ENCODE data around the gene SRP14.
"Not testable (repeated sequence)": the region's sequence is repeated elsewhere in the genome, so short reads cannot be mapped to it uniquely, and the experiment has no call there.

Gene SRP14

GRCh38 chr15:40029979-40030893 lies 8.7 kb downstream of the SRP14 start:
- no peaks in the 10 kb centered on the region for H3K9me3 ChIP-seq
- H3K36me3 ChIP-seq: peaks cover 95% of the 10 kb centered on the region
- no peaks in the 10 kb centered on the region for H3K4me1 ChIP-seq (ENCODE audit: control insufficient read depth in 1 of 2, insufficient read depth in 1 of 2, low read depth in 1 of 2, low read length in 1 of 2)
- H3K4me3 ChIP-seq (ENCODE audit: low read depth in 1 of 2, low read length in 1 of 2): no peak overlapping the region
- no peak for TF ChIP-seq CTCF (IDR thresholded peaks at IDR 0.05)
- H3K27me3 ChIP-seq: no peaks in the 10 kb centered on the region
- no peak overlapping the region for H3K27ac ChIP-seq

DNA sequence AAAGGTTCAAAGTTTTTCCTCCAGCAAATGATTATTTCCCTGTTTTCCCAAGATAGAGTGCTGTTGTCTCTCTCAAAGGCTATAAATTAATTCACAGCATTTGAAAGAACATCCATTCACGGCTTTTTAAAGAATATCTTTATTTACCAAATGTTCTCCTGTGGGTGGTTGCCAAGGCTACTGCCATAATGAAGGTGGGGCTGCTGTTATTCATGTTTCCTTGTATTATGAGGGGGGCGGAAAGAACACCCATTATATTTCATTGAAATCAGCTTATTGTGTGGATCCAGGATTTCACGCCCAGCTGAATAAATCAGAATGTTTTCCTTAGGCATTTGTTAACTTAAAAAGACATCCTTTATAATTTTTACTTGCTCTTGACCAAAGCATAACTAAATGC lies 10.1 kb downstream of the SRP14 start:
- Histone ChIP-seq H3K4me3 (ENCODE audit: low read depth in 1 of 2, low read length in 1 of 2) (no peak overlapping the region), H3K4me1 (ENCODE audit: control insufficient read depth in 1 of 2, insufficient read depth in 1 of 2, low read depth in 1 of 2, low read length in 1 of 2) (no peaks in the 10 kb centered on the region), H3K27me3 (no peaks in the 10 kb centered on the region), H3K36me3 (peaks cover 88% of the 10 kb centered on the region), H3K27ac (no peak overlapping the region), H3K9me3 (no peaks in the 10 kb centered on the region)
- no peak for TF ChIP-seq CTCF (IDR thresholded peaks at IDR 0.05)

GRCh38 chr15:40028193-40028592 lies 10.8 kb downstream of the SRP14 start:
- no peak overlapping the region for H3K4me3 ChIP-seq (ENCODE audit: low read depth in 1 of 2, low read length in 1 of 2)
- H3K9me3 ChIP-seq: no peaks in the 10 kb centered on the region
- H3K27me3 ChIP-seq: no peaks in the 10 kb centered on the region
- H3K4me1 ChIP-seq (ENCODE audit: control insufficient read depth in 1 of 2, insufficient read depth in 1 of 2, low read depth in 1 of 2, low read length in 1 of 2): no peaks in the 10 kb centered on the region
- H3K27ac ChIP-seq: no peak overlapping the region
- H3K36me3 ChIP-seq: peaks cover 82% of the 10 kb centered on the region
- no peak for TF ChIP-seq CTCF (IDR thresholded peaks at IDR 0.05)

GRCh38 chr15:40016224-40016865 lies 22.6 kb downstream of the SRP14 start:
- no peak overlapping the region for H3K4me3 ChIP-seq (ENCODE audit: low read depth in 1 of 2, low read length in 1 of 2)
- peaks cover 8% of the 10 kb centered on the region for H3K9me3 ChIP-seq
- TF ChIP-seq CTCF (IDR thresholded peaks at IDR 0.05): no peak
- no peaks in the 10 kb centered on the region for H3K27me3 ChIP-seq
- peaks cover 76% of the 10 kb centered on the region for H3K36me3 ChIP-seq
- H3K27ac ChIP-seq: no peak overlapping the region
- H3K4me1 ChIP-seq (ENCODE audit: control insufficient read depth in 1 of 2, insufficient read depth in 1 of 2, low read depth in 1 of 2, low read length in 1 of 2): no peaks in the 10 kb centered on the region

DNA sequence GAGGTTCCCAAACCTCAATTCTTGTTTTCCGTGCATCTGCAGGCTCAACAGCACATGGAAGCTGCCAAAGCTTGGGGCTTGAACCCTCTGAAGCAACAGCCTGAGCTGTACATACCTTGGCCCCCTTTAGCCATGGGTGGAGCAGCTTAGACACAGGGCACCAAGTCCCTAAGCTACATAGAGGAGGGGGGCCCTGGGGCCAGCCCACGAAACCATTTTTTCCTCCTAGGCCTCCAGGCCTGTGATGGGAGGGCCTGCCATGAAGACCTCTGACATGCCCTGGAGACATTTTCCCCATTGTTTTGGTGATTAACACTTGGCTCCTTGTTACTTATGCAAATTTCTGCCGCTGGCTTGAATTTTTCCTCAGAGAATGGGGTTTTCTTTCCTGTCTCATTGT lies 24.6 kb downstream of the SRP14 start:
- no peak for TF ChIP-seq CTCF (IDR thresholded peaks at IDR 0.05)
- Histone ChIP-seq H3K4me3 (ENCODE audit: low read depth in 1 of 2, low read length in 1 of 2) (no peak overlapping the region), H3K27ac (no peak overlapping the region), H3K4me1 (ENCODE audit: control insufficient read depth in 1 of 2, insufficient read depth in 1 of 2, low read depth in 1 of 2, low read length in 1 of 2) (no peaks in the 10 kb centered on the region), H3K9me3 (peaks cover 8% of the 10 kb centered on the region), H3K36me3 (peaks cover 80% of the 10 kb centered on the region), H3K27me3 (no peaks in the 10 kb centered on the region)

DNA sequence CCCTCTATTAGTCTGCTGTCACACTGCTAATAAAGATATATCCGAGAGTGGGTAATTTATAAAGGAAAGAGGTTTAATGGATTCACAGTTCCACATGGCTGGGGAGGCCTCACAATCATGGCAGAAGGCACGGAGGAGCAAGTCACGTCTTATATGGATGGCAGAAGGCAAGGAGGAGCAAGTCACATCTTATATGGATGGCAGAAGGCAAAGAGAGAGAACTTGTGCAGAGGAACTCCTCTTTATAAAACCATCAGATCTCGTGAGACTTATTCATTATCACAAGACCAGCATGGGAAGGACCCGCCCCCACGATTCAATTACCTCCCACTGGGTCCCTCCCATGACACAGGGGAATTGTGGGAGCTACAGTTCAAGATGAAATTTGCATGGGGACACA lies 25.6 kb downstream of the SRP14 start:
- H3K27ac ChIP-seq; H3K27me3 ChIP-seq; H3K9me3 ChIP-seq; H3K4me1 ChIP-seq (ENCODE audit: control insufficient read depth in 1 of 2, insufficient read depth in 1 of 2, low read depth in 1 of 2, low read length in 1 of 2); H3K4me3 ChIP-seq (ENCODE audit: low read depth in 1 of 2, low read length in 1 of 2): not testable (repeated sequence)
- peaks cover 80% of the 10 kb centered on the region for H3K36me3 ChIP-seq
